Femur (tissue), 1 donor: ENCODE measurements around the gene TAF4B.
"Not testable (repeated sequence)": the region's sequence is repeated elsewhere in the genome, so short reads cannot be mapped to it uniquely, and the experiment has no call there.

Source experiments
- DNase-seq: peaks from one replicate; pipeline ENCODE4 v3.0.0-alpha.2; 2017

The TAF4B gene

DNA sequence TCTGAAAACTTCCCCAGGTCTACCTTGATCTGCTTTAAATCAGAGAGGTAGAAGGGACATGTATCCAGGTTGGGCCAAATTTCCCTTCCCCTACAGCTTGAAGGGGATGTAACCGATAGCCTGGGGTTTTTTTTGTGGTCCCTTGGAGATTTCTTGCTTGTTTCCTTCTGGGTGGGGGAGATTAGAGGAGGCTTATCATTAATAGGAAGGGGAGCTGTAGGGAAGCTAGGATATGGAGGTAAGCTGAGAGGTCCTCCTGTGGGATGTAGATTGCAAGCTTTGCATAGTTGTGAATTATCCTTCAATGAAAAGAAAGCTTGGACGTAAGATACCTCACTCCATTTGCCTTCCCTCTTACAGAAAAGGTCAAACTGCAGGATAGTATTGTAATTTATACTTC lies 11.1 kb downstream of the TAF4B start:
- DNase-seq, result not testable (repeated sequence)

DNA sequence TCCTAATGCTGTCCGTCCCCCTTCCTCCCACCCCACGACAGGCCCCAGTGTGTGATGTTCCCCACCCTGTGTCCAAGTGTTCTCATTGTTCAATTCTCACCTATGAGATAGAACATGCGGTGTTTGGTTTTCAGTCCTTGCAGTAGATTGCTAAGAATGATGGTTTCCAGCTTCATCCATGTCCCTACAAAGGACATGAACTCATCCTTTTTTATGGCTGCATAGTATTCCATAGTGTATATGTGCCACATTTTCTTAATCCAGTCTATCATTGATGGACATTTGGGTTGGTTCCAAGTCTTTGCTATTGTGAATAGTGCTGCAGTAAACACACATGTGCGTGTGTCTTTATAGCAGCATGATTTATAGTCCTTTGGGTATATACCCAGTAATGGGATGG lies 12.5 kb downstream of the TAF4B start:
- DNase-seq, result not testable (repeated sequence)

GRCh38 chr18:26242392-26242791 lies 16.1 kb downstream of the TAF4B start:
- not testable (repeated sequence) for DNase-seq

- DNase-seq, result not testable (repeated sequence)
These were observed 19.2 kb downstream of the TAF4B start for GRCh38 chr18:26245434-26245833.

GRCh38 chr18:26252411-26252810 lies 26.2 kb downstream of the TAF4B start:
- DNase-seq, result no peak

GRCh38 chr18:26254808-26255207 lies 28.6 kb downstream of the TAF4B start:
- not testable (repeated sequence) for DNase-seq

DNA sequence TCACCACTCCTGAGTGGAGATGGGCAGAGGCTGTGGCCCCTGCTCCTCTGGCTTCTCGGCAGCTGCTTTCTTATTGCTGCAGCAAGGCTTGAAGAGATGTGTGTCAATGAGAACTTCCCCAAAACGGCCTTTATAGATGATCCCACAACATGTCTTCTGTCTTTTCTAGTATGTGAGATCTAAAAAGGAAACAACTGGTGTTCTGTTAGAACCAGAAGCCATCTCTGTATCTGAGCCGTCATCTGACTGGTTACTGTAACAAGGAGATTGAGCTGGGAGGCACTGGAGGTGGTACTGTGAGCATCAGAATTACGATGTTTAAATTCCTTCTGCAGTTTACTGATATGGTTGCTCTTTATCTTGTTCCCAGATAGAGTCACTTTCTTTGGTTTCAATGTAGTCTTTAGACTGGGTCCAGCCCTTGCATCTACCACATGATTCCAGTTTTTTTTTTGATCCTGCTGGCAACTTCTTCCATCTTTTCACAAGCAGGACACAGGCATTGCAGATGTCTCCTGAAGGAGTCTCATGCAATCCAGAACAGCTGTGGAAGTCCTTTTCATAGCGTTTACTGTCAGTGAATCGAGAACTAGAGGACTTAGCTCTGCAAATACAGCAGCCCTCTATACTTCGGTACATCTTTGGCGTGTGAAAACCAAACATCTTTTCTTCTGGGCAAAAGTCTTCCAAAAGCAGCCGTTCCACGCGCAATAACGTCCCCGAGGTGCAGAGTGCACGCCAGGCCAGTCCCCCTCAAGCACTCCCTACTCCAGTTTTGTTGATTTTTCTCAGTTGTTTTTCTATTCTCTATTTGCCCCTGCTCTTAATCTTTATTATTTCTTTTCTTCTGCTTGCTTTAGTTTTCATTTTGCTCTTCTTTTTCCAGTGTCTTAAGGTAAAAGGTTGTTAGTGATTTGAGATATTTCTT lies 29.7 kb downstream of the TAF4B start:
- DNase-seq, result no peak

DNA sequence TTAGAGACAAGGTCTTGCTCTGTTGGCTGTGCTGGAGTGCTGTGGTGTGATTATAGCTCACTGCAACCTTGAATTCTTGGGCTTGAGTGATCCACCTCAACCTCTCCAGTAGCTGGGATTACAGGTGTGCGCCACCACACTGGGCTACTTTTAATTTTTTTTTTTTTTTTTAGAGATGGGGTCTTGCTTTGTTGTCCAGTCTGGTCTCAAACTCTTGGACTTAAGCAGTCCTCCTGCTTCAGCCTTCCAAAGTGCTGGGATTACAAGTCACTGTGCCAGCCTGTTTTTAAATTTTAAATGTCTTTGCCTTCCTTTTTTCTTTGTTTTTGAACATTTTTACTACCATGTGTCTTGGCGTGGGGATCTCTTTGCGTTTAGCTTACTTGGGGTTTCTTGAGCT lies 32.5 kb downstream of the TAF4B start:
- no peak for DNase-seq

- not testable (repeated sequence) for DNase-seq
These were observed 33.2 kb downstream of the TAF4B start for GRCh38 chr18:26259416-26259815.

GRCh38 chr18:26262156-26262555 lies 35.9 kb downstream of the TAF4B start:
- no peak for DNase-seq

GRCh38 chr18:26267357-26267930 lies 41.2 kb downstream of the TAF4B start:
- no peak for DNase-seq

DNA sequence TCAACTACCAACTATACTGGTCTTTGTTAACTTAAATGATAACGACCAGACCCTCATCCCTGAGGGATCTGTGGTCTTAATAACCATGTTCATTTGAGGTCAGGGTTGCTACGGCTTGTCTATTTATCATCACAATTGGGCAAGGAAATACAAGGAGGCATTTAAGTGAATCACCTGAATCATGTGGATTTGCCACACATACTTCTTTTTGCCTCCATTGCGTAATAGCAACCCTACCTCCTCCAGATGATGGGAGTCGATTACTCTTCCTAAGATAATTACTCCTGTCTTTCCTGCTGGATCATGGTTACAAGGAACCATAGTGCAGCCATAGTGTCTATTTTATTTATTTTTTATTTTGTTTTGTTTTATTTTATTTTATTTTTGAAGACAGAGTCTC lies 42.2 kb downstream of the TAF4B start:
- no peak for DNase-seq

GRCh38 chr18:26271917-26272549 lies 45.8 kb downstream of the TAF4B start:
- no peak for DNase-seq

- DNase-seq, result no peak
These were observed 51.1 kb downstream of the TAF4B start for GRCh38 chr18:26277374-26277773.

DNA sequence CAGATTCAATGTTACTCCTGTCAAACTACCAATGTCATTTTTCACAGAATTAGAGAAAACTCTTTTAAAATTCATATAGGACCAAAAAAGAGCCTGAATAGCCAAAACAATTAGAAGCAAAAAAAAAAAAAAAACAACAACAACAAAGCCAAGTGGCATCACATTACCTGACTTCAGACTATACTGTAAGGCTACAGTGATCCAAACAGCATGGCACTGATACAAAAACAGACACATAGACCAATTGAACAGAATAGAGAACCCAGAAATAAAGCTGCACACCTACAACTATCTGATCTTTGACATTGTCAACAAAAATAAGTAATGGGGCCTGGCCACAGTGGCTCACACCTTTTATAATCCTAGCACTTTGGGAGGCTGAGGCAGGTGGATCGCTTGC lies 53.2 kb downstream of the TAF4B start:
- DNase-seq, result no peak

DNA sequence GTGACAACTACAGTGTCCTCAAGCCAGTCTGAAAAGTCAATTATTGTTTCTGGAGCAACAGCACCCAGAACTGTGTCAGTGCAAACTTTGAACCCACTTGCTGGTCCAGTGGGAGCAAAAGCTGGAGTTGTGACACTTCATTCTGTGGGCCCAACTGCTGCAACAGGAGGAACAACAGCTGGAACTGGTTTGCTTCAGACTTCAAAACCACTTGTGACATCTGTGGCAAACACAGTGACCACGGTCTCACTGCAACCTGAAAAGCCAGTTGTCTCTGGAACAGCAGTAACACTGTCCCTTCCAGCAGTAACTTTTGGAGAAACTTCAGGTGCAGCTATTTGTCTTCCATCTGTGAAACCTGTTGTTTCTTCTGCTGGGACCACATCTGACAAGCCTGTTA lies 59.8 kb downstream of the TAF4B start:
- no peak for DNase-seq

GRCh38 chr18:26287644-26288043 lies 61.4 kb downstream of the TAF4B start:
- DNase-seq, result no peak

- DNase-seq, result no peak
These were observed 64.1 kb downstream of the TAF4B start for GRCh38 chr18:26290385-26290784.

GRCh38 chr18:26293982-26294381 lies 67.7 kb downstream of the TAF4B start:
- DNase-seq, result no peak

DNA sequence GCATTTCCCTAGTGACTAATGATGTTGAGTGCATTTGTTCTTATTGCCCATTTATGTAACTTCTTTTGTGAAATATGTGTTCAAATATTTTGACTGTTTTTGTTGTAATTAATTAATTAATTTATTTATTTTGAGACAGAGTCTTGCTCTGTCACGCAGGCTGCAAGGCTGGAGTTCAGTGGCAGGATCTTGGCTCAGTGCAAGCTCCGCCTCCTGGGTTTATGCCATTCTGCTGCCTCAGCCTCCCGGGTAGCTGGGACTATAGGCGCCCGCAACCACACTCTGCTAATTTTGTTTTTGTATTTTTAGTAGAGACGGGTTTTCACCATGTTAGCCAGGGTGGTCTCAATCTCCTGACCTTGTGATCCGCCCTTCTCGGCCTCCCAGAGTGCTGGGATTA lies 71.9 kb downstream of the TAF4B start:
- DNase-seq, result no peak

DNA sequence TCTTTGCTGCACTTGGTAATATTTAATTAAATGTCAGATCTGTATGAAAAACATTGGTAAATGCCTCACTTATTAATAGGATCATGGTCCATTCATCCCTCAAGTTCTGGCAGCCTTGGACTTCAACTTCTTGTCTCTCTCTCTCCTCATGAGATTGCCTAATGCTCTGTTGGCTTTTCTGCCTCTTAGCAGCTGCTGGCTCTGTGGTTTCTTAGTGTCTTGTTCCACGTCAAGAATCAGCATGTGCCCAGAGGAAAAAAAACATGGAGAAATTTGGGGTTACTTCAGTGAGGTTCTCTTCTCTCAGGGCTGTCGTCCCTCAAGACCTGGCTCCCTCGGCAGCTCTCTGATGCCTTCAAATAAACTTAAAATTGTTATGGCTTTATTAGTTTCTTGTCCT lies 75.4 kb downstream of the TAF4B start:
- DNase-seq, result no peak

DNA sequence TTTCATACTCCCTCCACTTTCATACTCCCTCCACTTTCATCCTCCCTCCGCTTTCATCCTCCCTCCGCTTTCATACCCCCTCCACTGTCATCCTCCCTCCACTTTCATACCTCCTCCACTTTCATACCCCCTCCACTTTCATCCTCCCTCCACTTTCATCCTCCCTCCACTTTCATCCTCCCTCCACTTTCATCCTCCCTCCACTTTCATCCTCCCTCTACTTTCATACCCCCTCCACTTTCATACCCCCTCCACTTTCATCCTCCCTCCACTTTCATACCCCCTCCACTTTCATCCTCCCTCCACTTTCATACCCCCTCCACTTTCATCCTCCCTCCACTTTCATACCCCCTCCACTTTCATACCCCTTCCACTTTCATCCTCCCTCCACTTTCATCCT lies 77.0 kb downstream of the TAF4B start:
- DNase-seq, result not testable (repeated sequence)

GRCh38 chr18:26304511-26304910 lies 78.3 kb downstream of the TAF4B start:
- no peak for DNase-seq
